Measurements from ENCODE around the gene MTMR11. TPM values are rescaled to one million over a fixed set of nuclear protein-coding genes. Genes with fewer than 3 reads are reported as not detected.
A peak's percentile ranks its signal among the peaks of the same experiment; 100 is the strongest.

MTMR11 gene
- total RNA-seq, 6 experiments from 2014 or later: 6.1 to 11.5 (median 10.0) TPM

DNA sequence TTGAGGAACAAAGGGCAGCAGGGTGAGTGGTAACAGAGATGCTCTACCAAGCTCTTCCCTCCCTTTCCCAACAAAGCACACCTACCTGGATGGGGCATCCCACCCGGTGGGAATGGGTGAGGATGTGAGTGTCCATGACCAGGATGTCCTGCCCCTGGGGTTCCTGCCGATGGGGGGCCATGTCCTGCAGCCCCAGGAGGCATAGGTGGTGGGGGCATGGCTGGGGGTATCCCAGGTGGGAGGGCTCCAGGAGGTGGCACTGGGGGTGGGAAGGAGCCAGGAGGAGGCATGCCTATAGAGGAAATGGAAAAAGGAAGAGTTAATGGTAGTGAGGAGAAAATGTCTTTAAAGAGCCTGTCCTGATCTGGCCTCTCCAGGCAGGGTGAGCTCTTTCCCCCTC, 10.9 kb downstream of the MTMR11 start:
- Mint-ChIP-seq H3K27me3 (ENCODE audit: insufficient read depth) (no peaks in the 10 kb centered on the region; the same call in none of the 2 replicates), H3K9me3 (no peaks in the 10 kb centered on the region), H3K36me3 (ENCODE audit: low read depth) (peaks cover 55% of the 10 kb centered on the region), H3K4me3 (peak overlapping the region; percentile 99), H3K4me1 (ENCODE audit: low read depth) (peaks cover 38% of the 10 kb centered on the region), H3K27ac (no peak overlapping the region; the same call in 1 of the 2 replicates)
- TF ChIP-seq, protein P1, sequence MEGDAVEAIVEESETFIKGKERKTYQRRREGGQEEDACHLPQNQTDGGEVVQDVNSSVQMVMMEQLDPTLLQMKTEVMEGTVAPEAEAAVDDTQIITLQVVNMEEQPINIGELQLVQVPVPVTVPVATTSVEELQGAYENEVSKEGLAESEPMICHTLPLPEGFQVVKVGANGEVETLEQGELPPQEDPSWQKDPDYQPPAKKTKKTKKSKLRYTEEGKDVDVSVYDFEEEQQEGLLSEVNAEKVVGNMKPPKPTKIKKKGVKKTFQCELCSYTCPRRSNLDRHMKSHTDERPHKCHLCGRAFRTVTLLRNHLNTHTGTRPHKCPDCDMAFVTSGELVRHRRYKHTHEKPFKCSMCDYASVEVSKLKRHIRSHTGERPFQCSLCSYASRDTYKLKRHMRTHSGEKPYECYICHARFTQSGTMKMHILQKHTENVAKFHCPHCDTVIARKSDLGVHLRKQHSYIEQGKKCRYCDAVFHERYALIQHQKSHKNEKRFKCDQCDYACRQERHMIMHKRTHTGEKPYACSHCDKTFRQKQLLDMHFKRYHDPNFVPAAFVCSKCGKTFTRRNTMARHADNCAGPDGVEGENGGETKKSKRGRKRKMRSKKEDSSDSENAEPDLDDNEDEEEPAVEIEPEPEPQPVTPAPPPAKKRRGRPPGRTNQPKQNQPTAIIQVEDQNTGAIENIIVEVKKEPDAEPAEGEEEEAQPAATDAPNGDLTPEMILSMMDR (IDR thresholded peaks at IDR 0.05): no peak
- no peak for DNase-seq

DNA sequence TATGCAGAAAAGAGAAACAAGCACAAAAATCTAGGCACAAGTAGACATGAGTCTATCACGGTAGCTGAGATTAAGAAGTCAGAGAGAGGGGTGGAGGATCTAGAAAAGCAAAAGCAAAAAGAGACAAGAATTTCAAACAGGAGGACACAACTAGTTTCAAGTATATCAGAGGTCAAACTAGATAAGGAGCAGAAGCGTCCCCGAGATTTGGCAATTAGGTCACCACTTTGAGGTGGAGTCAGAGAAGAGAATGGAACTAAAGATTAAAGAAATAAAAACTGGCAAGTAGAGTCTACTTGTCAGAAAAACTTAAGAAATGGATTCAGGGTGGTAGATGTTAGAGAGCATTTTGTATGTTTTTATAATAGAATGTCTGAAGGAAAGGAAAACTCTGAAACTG, 11.3 kb downstream of the MTMR11 start:
- peak overlapping the region; percentile 68 for H3K4me3 Mint-ChIP-seq
- no peak for DNase-seq
- peaks cover 51% of the 10 kb centered on the region for H3K36me3 Mint-ChIP-seq (ENCODE audit: low read depth)
- H3K27ac Mint-ChIP-seq: peak overlapping the region; percentile 49
- H3K27me3 Mint-ChIP-seq (ENCODE audit: insufficient read depth): no peaks in the 10 kb centered on the region; the same call in none of the 2 replicates
- H3K4me1 Mint-ChIP-seq (ENCODE audit: low read depth): peaks cover 38% of the 10 kb centered on the region
- TF ChIP-seq, protein P1 (IDR thresholded peaks at IDR 0.05): no peak
- H3K9me3 Mint-ChIP-seq: no peaks in the 10 kb centered on the region

DNA sequence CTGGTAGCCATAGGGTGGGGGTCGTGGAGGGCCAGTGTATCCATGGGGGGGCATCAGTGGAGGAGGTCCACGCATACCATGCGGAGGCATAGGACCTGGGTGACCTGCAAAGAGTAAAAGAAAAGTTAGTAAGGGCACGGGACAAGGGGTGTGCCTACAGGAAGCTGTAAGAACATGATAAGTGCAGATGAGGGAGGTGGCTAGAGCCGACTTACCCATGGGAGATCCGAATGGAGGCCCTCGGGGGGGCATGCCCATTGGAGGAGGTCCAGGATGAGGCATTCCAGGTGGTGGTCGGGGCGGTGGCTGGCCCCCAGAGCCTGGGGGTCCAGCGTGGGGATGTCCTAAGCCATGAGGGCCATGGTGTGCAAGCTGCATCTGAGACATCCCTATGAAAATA, 13.1 kb downstream of the MTMR11 start:
- Mint-ChIP-seq H3K4me1 (ENCODE audit: low read depth) (peaks cover 33% of the 10 kb centered on the region), H3K4me3 (no peak overlapping the region), H3K27ac (no peak overlapping the region), H3K9me3 (no peaks in the 10 kb centered on the region), H3K36me3 (ENCODE audit: low read depth) (peaks cover 45% of the 10 kb centered on the region), H3K27me3 (ENCODE audit: insufficient read depth) (no peaks in the 10 kb centered on the region; the same call in none of the 2 replicates)
- DNase-seq: no peak
- TF ChIP-seq, protein P1 (IDR thresholded peaks at IDR 0.05): no peak

DNA sequence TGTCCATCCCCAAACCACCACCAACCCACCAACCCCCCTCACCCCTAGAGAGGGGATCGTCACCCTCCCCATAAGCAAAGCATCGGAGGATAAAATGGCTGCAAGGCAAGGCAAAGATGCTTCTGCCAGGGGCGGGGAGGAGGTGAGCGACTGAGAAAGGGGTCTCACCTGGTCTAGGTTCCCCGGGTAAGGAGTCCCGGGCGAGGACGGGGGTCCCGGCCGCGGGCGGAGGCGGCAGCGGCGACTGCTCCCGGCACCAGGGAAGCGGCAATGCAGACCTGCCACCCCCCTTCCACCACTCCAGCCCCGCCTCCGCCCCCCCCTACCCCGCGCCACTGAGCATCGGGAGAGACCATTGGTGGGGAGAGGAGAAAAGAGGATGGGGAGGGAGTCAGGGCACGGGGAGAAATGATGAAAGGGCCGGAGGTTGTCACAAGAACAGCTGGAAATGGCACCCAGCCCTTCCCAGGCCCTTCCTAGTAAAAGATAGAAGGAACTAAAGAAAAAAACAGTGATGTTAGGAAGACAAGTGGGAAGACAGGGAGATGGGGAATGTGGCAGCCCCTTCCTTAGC, 19.0 kb downstream of the MTMR11 start, which contains the start of gene SV2A:
TSS of gene SV2A (minus strand) at position 274 of the 574 bp plus-strand sequence. CDS start 4,004 bp downstream, outside the sequence.
- H3K27ac Mint-ChIP-seq: peak within 1 kb of the TSS; percentile 71
- DNase-seq: peak; percentile 19

DNA sequence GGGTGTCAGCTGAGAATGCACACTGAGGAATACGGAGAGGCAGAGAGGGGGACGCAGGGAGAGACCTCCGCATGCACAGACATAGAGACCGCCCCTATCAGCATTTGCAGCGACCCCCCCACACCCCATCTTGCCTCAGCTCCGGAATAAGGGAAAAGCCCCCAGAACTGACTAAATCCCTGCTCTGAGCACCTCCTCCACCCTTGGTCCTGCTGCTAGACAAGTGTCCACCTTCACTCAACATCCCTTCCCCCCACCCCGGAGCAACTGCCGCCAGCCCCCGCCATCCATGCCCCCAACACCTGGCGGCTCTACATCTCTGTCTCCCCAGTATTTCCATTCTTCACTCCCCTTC, 19.8 kb downstream of the MTMR11 start:
- Mint-ChIP-seq H3K4me3 (peak overlapping the region; percentile 91), H3K27ac (peak overlapping the region; percentile 7; the same call in 1 of the 2 replicates), H3K27me3 (ENCODE audit: insufficient read depth) (peaks cover 1% of the 10 kb centered on the region; the same call in 1 of the 2 replicates), H3K4me1 (ENCODE audit: low read depth) (peaks cover 25% of the 10 kb centered on the region), H3K9me3 (no peaks in the 10 kb centered on the region), H3K36me3 (ENCODE audit: low read depth) (peaks cover 11% of the 10 kb centered on the region; the same call in 1 of the 2 replicates)
- no peak for DNase-seq
- TF ChIP-seq, protein P1 (IDR thresholded peaks at IDR 0.05): no peak

More for the DNA sequence above, 19.0 kb downstream of the MTMR11 start, which contains the start of gene SV2A:
- peaks cover 10% of the 10 kb centered on the region; the same call in 1 of the 2 replicates for H3K36me3 Mint-ChIP-seq (ENCODE audit: low read depth)
- H3K9me3 Mint-ChIP-seq: no peaks in the 10 kb centered on the region
- TF ChIP-seq, protein P1 (IDR thresholded peaks at IDR 0.05): no peak
- peak within 1 kb of the TSS; percentile 91 for H3K4me3 Mint-ChIP-seq
- peaks cover 25% of the 10 kb centered on the region for H3K4me1 Mint-ChIP-seq (ENCODE audit: low read depth)
- H3K27me3 Mint-ChIP-seq (ENCODE audit: insufficient read depth): peaks cover 1% of the 10 kb centered on the region; the same call in 1 of the 2 replicates

All from HFFc6 (cell line).